Measurements from ENCODE around the gene ATAD3A.
A peak's percentile ranks its signal among the peaks of the same experiment; 100 is the strongest.

The ATAD3A gene

DNA sequence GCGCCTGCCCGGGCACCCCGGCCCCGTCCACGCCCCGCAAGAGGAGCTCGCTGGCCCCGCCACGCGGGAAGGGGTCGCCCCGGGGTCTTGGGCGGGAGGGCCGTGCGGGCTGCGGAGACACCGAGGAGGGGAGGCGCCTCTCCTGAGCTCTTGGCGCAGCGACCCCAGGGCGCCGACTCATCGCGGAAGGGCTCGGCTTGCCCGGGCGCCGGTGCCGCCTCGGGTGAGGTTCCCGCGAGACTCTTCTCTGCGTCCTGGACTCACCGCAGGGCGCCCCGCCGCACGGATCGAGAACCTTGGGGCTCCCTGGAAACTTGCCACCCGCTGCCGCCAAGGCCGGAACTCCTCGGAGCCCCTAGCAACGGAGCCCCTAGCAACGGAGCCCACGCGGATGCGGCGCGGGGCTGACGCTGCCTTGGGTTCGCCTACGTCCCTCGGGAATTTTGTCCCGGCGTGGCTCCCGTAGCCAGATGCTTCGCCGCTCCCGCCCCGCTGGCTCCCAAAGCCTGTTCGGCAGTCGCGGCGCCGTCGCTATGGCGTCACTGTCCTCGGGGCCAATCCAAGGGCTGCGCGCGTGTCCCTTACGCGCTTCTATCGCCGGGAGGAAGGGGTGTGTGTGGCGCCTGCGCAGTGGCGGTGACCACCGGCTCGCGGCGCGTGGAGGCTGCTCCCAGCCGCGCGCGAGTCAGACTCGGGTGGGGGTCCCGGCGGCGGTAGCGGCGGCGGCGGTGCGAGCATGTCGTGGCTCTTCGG lies at the start of gene ATAD3A (continued):
- TF ChIP-seq PRDM10 (tag by site-specific recombination; IDR thresholded peaks at IDR 0.05) (peak; percentile 85), ZFP69B (tag by site-specific recombination; IDR thresholded peaks at IDR 0.05) (peak; percentile 78), ZFP3 (tag by site-specific recombination; IDR thresholded peaks at IDR 0.05; ENCODE audit: low read depth) (no peak), ZNF280D (tag by site-specific recombination; IDR thresholded peaks at IDR 0.05) (no peak), ZNF561 (tag by site-specific recombination; IDR thresholded peaks at IDR 0.05; ENCODE audit: borderline replicate concordance) (peak; percentile 87; the same call in 1 of the 2 replicates), ZBTB7A (tag by site-specific recombination; IDR thresholded peaks at IDR 0.05; ENCODE audit: low read depth) (peak; percentile 98), MZF1 (tag by site-specific recombination; IDR thresholded peaks at IDR 0.05; ENCODE audit: borderline replicate concordance) (no peak), ZBTB1 (tag by site-specific recombination; IDR thresholded peaks at IDR 0.05) (no peak), ZSCAN5A (tag by site-specific recombination; IDR thresholded peaks at IDR 0.05) (peak; percentile 96; the same call in 1 of the 2 replicates), PBX3 (CRISPR knock-in tag; IDR thresholded peaks at IDR 0.05) (peak; percentile 22; the same call in 1 of the 2 replicates), ZNF488 (tag by site-specific recombination; IDR thresholded peaks at IDR 0.05) (no peak), ZNF514 (tag by site-specific recombination; IDR thresholded peaks at IDR 0.05) (no peak), ZNF2 (tag by site-specific recombination; IDR thresholded peaks at IDR 0.05) (peak; percentile 96), ZBTB8A (tag by site-specific recombination; IDR thresholded peaks at IDR 0.05) (peak; percentile 96), ZFHX2 (tag by site-specific recombination; conservative IDR thresholded peaks at IDR 0.05) (peak; percentile 95), OVOL3 (tag by site-specific recombination; IDR thresholded peaks at IDR 0.05) (no peak), ZNF501 (tag by site-specific recombination; IDR thresholded peaks at IDR 0.05) (peak; percentile 99), KLF1 (tag by site-specific recombination; IDR thresholded peaks at IDR 0.05) (peak; percentile 80)
- TF ChIP-seq, protein P1, sequence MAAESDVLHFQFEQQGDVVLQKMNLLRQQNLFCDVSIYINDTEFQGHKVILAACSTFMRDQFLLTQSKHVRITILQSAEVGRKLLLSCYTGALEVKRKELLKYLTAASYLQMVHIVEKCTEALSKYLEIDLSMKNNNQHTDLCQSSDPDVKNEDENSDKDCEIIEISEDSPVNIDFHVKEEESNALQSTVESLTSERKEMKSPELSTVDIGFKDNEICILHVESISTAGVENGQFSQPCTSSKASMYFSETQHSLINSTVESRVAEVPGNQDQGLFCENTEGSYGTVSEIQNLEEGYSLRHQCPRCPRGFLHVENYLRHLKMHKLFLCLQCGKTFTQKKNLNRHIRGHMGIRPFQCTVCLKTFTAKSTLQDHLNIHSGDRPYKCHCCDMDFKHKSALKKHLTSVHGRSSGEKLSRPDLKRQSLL (tag by site-specific recombination; IDR thresholded peaks at IDR 0.05) = 0 out of 2 replicates have a peak, but pooled peaks have one; percentile 37
- TF ChIP-seq, protein P2, sequence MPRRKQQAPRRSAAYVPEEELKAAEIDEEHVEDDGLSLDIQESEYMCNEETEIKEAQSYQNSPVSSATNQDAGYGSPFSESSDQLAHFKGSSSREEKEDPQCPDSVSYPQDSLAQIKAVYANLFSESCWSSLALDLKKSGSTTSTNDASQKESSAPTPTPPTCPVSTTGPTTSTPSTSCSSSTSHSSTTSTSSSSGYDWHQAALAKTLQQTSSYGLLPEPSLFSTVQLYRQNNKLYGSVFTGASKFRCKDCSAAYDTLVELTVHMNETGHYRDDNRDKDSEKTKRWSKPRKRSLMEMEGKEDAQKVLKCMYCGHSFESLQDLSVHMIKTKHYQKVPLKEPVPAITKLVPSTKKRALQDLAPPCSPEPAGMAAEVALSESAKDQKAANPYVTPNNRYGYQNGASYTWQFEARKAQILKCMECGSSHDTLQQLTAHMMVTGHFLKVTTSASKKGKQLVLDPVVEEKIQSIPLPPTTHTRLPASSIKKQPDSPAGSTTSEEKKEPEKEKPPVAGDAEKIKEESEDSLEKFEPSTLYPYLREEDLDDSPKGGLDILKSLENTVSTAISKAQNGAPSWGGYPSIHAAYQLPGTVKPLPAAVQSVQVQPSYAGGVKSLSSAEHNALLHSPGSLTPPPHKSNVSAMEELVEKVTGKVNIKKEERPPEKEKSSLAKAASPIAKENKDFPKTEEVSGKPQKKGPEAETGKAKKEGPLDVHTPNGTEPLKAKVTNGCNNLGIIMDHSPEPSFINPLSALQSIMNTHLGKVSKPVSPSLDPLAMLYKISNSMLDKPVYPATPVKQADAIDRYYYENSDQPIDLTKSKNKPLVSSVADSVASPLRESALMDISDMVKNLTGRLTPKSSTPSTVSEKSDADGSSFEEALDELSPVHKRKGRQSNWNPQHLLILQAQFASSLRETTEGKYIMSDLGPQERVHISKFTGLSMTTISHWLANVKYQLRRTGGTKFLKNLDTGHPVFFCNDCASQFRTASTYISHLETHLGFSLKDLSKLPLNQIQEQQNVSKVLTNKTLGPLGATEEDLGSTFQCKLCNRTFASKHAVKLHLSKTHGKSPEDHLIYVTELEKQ (tag by site-specific recombination; IDR thresholded peaks at IDR 0.05; ENCODE audit: borderline replicate concordance) = peak; percentile 43; the same call in 1 of the 2 replicates
- TF ChIP-seq, protein P3, sequence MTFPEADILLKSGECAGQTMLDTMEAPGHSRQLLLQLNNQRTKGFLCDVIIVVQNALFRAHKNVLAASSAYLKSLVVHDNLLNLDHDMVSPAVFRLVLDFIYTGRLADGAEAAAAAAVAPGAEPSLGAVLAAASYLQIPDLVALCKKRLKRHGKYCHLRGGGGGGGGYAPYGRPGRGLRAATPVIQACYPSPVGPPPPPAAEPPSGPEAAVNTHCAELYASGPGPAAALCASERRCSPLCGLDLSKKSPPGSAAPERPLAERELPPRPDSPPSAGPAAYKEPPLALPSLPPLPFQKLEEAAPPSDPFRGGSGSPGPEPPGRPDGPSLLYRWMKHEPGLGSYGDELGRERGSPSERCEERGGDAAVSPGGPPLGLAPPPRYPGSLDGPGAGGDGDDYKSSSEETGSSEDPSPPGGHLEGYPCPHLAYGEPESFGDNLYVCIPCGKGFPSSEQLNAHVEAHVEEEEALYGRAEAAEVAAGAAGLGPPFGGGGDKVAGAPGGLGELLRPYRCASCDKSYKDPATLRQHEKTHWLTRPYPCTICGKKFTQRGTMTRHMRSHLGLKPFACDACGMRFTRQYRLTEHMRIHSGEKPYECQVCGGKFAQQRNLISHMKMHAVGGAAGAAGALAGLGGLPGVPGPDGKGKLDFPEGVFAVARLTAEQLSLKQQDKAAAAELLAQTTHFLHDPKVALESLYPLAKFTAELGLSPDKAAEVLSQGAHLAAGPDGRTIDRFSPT (tag by site-specific recombination; IDR thresholded peaks at IDR 0.05) = peak; percentile 84
